Myocyte (in vitro differentiated cells): ENCODE results near the gene CDAN1. TPM values are rescaled to one million over a fixed set of nuclear protein-coding genes. Genes with fewer than 3 reads are reported as not detected.

Experiments
- DNase-seq: peaks from one replicate; pipeline ENCODE4 v3.0.0-alpha.2; 2012; ENCODE audit warnings: low read depth
- total RNA-seq: library from RNA; depleted of rRNA; stranded (reverse); fragments of >200 nt; gene quantifications from 2 replicates; pipeline ENCODE4 v1.2.3, GENCODE V29; 2014

CDAN1 gene
- total RNA-seq, 1 donor from 2014 or later, result 11.9 TPM

DNA sequence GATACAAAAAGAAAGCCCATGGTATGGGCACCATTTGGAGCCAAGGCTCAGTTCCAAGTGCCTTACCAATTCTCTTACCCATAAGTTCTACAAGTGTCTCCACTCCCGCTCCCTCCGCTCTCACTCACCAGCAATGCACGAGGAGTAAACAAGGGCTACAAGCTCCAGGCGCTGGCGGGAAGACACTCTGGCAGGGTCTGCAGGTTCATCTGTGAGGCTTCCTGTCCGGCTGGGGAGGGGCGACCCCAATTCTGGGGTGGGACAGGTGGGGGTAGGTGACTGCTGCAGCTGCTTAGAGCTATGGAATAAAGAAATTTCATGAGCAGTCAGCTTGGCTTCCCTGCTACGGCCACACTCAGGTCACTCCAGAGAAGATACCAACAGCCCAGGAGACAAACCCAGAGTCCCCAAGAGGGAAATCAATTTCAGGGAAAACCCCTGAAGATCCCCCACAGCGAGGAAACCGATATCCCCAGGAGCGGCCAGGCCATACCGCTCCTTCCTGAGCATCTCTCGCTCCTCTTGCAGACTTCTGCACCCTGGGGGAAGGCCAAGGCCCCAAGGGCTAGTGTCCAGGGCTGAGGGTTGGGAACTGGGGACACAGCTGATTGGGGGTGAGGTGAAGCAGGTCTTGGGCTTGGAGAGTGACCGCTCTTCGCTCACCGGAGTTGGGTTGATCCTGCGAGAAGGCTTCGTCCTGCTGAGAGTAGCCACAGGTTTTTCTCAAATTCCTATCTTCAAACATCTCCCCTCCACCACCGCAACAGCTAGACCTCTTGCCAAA is 1.4 kb downstream of the CDAN1 start:
- no peak for DNase-seq

DNA sequence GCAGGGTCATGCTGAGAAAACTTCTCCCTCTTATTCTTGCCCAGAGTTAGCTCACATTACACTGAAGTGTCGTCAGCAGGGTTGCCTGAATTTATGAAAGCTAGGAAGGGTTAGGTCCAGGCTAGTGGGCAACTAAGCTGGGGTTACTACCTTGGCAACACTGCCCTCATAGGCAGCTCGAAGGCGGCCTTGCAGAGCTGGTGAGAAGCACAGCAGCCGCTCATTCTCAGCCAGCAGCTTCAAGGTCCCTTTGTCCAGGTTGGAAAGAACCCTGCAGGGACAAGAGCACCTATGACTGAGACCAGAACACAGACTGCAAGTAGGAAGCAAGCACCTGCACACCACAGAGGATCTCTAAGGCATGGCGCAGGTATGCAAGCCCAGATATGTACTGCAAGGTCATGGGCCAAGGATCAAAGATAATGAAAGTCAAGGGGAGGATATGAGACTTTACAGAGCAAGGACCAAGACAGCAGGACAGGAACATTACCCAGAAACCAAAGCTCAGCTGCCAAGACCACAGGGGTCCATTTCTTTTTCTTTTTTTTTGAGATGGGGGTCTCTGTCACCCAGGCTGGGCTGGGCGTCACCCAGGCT is 2.8 kb downstream of the CDAN1 start:
- no peak for DNase-seq

DNA sequence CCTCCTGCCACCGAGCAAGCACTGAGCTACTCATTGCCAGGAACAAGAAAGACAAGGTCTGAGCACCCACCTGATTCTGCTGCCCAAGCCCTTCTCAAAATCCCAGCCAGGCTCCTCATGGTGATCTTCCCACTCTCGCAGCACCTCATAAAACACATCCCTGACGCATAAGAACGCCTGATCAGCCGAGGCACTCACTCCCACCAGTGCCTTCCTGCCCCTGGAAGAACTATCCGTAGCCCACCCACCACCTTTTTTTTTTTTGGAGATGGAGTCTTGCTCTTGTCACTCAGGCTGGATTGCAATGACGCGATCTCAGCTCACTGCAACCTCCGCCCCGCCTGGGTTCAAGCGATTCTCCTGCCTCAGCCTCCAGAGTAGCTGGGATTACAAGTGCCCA is 3.9 kb downstream of the CDAN1 start:
- no peak for DNase-seq

DNA sequence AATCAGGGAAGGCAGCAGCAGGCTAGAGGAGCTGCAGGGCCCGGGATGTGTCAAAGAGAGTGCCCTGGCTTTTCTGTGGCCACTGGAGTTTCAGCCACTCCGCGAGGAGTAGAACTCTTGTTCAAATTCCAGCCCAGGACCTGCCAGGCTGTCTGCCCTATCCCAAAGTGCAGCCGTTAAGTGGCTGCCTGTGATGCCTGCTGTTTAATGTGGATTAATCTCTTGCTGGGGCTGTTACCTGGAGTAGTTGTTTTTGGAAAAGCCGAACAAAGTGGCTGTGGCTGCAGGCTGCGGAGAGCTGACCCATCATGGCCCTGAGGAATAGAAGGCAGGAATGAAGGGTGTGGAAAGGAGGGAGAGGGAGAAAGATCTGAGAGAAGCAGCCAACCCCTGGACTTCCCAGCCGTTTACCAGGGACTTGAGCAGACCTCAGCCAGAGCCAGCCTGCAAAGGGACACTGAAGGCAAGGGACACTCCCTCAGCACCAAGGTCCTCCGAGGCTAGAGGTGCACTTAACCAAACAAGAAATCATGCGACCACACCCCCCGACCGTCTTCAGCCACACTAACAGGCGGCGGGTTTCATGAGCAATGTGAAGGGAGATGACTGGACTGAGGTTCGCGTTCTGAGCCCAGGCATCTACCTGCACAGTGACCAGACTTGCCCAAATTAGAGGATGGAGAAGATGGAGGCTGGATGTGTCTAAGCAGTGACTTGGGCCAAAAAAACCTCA is 4.7 kb downstream of the CDAN1 start:
- no peak for DNase-seq

DNA sequence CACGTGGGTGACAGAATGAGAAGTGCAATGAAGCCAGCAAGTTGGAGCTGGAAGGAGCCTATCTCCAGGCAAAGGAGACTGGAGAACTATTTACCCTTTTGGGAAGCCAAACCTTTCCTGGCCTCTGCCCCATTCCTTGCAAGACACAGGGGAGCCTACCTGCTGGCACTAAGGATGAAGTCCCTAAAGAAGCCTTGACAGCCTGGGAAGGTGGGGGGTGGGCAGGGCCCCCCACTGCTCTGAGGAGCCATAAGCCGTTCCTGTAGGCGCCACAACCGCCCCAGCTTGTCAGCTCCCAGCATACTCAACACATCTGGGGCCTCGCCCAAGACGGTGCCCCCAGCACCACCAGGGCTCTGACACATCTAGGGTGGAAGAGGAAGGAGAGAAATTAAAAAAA is 5.5 kb downstream of the CDAN1 start:
- DNase-seq, result no peak

DNA sequence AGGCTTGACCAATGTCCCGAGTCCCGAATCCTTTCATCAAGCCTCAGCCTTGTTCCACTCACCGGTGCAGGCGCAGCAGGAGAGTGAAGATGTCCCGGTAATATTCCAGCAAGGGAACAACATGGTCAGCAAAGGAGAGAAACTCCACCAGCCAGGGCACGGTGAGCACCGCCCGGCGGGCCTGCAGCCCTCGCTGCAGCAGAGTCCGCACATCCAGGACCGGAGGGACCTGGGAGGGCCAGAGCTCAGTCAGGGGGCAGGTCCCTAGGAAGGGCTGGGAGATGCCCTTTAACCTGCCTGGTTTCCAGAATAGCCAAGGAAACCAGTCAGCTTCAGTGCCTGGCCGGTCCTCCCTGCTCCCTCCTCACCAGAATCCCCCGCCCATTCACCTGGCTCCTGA is 6.4 kb downstream of the CDAN1 start:
- DNase-seq, result no peak

DNA sequence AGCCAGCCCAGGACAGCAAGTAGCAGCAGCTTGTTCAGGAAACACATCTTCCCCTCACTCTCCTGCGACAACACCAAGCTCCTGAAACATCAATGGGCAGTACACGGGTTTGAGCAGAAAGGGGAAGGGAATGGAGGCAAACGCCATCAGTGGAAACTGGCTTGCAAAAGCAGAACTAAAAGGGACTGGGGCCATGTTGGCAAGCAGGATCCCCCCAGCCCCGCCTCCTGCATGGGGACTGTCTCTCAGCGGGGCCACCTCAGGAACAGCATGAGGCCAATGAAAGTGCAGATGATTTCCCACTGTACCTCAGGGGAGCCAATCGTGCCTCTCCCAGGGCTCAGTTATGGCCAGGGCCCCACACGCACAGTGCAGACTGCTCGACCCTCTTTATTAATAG is 6.8 kb downstream of the CDAN1 start:
- no peak for DNase-seq

DNA sequence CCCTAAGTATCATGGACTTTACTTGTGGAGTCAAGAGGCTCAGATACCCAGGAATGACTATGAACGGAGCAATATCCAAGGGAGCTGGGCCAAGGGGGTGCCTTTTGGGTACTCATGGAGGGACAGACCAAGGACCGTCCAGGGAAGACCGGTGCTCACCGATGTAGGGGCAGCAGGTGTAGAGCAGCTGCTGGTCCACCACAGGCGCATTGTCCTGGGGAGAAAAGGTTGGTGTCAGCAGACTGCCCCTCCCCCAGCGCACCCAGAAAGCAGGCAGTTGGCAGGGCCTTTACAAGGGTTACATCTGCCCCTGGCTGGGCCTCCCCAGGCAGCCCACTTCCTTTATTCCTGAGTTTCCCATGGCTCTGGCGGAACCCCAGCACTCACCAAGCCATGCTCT is 7.5 kb downstream of the CDAN1 start:
- peak; percentile 11 for DNase-seq

DNA sequence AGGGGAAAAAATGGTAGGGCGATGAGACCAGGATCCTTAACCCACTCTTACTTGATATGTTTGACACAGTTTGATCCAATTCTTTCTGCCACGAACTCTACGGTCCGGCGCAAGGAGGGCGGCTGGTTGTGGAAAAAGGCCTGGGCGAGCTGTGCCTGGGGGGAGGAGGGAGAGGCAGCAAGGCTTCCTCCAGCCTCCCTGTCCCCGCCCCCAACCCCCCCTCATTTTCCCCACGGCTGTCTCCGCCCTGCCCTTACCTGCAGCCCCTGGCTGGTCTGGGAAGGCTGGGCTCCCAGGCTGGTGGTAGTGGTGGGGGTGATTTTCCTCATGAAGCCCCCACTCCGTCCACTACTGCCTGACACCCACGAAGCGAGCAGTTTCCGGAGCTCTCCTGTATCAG is 8.0 kb downstream of the CDAN1 start:
- no peak for DNase-seq

DNA sequence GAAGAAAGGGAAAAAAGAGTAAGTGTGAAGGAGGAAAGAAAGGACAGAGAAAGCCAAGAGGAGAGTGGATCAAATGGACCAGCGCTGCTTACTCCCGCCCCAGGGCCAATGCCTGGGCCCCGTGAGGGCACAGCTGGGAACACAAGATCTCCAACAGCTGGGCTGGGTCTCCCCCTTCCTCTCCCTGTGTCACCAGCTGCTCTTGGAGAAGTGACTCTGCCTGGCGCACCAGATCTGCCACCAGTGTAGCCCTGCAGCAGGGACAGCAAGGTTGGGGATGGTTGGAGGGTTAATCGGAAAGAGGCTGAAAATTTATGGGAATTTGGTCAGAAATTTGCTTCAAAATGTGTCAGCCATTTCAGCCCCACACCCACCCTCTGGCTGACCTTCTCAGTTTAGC is 8.4 kb downstream of the CDAN1 start:
- DNase-seq, result peak; percentile 19

DNA sequence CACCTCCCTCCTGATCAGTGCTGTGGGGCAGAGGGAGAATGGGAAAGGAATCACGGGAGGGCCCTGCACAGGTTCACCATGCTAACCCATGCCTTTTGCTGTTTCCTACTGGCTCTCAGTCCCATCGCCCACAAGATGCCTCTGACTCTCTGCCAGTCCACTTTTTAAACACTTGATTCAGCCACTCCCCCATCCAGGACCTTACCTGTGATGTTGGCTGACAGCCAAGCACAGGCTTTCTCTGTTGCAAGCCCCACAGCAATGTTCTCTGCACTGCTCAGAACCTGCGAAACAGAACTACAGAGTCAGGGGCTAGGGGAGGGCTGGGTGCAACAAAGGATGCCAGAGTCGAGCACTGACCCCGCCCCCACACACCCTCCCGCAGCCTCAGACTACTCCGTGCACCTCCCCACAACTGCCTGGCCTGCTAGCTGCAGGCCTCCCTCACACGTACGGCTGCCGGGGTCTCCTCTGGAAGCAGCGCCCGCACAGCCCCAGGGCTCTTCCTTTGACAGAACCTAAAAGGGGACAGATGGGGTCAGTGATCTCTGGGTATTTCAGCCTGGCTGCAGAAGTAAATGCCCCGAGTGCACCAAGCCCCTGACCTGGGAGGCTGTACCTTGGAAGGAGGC is 9.1 kb downstream of the CDAN1 start:
- no peak for DNase-seq

DNA sequence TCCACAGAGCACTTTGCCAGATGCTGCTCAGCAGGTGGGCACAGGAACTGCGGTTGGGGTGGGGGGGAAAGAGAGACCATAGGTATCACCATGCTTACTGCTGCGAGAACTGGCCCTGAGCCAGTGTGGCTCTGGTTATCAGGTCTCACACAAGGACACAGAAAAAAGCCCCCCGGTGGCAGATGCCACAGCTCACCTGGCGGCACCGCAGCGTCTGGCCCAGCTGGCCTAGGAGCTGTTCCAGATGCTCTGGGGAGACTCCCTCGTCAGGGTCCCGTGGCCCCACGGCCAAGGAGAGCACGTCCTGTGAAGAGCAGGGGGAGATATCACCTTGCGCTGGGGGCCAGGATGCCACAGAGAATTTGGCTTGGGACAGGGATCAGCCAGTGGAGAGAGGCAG is 10.8 kb downstream of the CDAN1 start:
- DNase-seq, result no peak

DNA sequence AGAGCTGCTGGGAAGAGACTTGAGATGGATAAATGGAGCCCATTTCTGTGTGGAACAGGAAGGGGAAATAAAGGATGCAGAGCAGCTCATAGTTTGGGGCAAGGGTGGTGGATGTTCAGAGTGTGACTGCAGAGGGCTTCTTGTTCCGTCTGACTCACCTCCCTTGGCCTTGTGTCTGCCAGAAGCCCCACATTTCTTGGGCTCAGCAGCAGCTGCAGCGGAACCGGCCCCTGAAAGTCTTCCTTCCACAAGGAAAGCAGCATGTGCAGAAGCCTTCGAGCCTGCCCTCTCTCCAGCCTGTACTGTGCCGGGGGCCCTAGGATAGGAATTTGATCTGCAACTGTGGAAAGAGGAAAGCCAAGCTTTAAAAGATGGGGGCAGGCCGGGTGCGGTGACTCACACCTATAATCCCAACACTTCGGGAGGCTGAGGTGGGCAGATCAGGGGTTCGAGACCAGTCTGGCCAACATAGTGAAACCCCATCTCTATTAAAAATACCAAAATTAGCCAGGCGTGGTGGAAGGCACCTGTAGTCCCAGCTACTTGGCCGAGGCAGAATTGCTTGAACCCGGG is 11.5 kb downstream of the CDAN1 start:
- DNase-seq, result peak; percentile 26

DNA sequence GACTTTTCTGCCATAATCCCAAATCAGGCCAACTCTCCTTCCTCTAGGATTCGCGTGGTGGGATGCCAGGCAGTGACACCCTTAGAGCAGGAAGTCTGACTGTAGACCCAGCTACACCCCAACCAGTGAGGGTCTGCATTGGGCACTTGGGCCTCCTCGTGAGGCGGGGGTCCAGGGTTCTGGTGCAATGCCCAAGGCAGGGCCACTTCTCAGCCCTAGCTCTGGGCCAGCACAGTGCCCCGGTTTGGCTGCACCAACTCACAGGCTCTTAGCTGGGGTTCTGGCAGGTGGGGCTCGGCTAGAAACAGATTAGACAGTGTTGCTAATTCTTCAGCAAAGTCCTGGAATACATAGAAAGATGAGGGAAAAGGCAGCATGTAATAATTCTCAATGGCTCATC is 12.7 kb downstream of the CDAN1 start:
- DNase-seq, result no peak

DNA sequence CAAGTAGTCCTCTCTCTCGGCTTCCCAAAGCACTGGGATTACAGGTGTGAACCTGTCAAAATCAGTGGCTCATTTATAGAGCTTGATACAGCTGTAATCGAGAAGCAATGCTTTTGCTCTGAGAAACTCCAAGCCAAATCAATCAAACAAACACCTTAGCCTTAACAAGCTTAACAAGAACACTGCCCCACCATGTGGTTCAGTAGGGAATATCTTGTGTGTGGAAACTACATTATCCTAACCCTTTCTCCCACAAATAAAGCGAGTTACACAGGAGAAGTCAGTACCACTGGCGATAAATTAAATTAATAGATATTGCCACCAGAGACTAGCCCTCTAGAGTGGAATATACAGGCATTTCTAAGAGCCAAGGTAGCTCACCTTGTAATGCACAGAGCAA is 13.9 kb downstream of the CDAN1 start:
- DNase-seq, result no peak

DNA sequence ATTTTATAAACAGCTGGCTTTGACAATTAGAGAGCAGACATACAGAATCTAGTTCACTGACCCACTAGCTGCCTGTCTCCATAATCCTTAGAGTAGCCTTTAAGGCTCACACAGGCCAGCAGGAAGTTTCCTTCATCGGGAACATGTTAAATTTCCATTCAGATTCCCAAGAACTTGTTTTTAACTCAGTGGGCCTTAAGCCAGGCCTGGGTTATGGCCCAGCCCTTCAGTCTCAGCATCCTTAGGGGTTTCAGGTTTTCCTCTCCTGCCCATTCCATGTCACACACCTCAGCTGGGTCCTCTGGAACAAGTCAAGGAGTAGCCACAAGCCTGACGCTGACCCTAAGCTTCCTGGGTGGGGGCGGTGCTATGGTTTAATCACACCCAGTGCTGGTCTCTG is 15.0 kb downstream of the CDAN1 start:
- DNase-seq, result no peak

DNA sequence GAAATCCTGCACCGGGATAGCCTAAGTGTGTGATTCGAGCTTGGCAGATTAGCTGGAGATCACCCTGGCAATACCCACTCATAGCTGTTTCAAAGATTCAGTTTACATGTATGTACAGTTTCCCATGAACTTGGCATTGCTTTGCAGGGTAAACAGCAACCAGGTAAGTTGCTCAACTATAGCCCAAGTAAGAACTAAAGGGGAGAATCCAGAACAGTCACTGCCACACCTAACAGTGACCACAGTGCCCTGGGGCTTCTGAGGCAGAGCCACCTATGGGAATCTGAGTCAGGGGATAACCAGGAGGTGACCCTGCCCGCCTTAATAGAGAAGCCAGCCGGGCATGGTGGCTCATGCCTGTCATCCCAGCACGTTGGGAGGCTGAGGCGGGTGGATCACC is 15.9 kb downstream of the CDAN1 start:
- no peak for DNase-seq

DNA sequence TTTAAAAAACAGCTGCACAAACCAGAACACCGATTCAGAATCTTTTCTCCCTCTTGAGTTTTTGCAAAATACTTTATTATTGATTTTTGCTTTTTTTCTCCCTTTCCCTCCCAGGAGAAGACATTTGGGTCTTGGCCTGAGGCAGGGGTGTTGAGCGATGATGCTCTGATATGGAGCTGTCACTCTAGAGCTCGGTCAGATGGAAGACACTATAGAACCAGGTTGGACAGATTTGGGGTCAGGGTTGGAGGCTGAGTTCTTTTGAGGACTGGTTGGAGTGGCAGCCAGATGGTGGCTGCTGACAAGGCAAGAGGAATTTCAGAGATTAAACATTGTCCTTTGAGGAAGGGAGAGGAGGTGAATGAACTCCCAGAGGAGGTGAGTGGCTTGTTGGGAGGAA is 16.9 kb downstream of the CDAN1 start:
- DNase-seq, result no peak

DNA sequence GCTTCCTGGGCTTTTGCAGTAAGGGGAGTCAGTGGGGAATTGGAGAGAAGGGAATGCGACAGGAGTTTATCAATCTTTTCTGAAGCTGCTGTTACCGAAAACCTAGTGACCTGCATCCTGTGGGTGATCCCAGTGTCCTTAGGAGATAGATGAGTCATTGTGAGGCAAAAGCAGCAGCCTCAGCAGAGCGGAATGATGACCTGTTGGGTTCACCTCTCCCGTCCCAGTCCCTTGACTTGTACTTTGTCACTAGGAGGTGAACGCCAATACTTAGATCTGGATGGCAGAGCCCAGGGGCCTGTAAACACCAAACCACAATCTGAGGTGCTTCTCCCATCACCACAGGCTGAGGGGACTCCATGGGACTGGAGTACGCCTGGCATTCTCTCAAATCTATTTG is 17.9 kb downstream of the CDAN1 start:
- no peak for DNase-seq

DNA sequence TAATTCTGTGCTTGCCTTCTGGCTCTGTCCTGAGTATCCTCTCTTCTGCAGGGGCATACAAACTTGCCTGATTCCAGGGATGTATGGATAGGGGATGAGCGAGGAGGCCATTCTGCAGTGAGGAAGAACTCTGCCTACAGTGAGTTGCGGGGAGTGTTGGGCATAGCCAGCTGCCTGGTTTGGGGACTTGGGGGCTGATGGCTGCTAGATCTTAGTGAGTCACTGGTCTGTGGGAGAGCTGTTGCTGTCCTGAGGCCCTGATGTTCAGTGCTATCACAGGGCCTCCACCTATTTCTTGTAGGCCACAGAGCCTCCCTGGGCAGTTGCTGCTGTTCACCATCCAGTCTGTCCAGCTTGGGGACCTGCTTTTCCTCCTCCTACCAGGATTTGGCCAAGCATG is 20.3 kb downstream of the CDAN1 start:
- DNase-seq, result peak; percentile 36

DNA sequence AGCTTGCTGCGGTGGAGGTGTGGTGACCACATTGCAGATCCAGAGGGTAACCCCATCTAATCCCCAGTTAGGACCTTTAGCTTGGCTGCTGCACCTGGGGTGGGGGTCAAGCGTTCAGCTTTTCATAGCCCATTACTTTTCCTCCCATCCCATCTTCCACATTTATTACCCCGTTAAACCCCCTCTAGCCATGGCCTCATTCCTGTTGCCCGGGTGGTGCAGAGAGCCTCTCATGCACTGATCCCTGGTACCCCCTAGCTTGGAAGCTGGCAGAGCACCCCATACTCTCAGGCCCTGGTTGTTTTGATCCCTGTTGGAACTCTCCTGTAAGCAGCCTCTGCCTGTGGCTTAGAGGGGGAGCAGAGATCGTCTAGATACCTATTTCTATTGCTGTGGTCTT is 20.8 kb downstream of the CDAN1 start:
- no peak for DNase-seq

DNA sequence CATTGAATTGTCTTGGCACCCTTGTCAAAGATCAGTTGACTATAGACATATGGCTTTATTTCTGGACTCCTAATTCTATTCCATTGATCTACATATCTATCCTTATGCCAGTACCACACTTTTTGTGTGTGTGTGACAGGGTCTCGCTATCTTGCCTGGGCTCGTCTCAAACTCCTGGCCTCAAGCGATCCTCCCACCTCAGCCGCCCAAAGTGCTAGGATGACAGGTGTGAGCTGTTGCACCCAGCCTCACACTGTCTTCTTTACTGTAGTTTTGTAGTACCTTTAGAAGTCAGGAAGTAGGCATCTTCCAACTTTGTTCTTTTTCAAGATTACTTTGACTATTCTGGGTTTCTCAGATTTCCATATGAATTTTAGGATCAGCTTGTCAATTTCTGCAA is 24.3 kb downstream of the CDAN1 start:
- no peak for DNase-seq
